IMR-90 (cell line): Measurements from ENCODE around the gene CNDP2. TPM values are rescaled to one million over a fixed set of nuclear protein-coding genes. Genes with fewer than 3 reads are reported as not detected.

Experiments
- ATAC-seq: fragments of 200-7000 bp; cut with Tn5 transposase; 2 replicates; pipeline ENCODE4 v1.9.1; 2020; ENCODE audit warnings: low read depth, mild to moderate bottlenecking, moderate library complexity
- BruUV-seq: library from RNA; stranded (reverse); fragments of 400-500 nt; replicated peaks from 2 replicates; lab custom pipeline; 2021; lab: Mats Ljungman, UMichigan
- CTCF ChIA-PET: fragments of 300-600 bp; formaldehyde crosslinking; extraction: SDS; loops from one replicate; lab custom pipeline; 2021; ENCODE audit warnings: antibody characterized with exemption; lab: Yijun Ruan, JAX
- POLR2A ChIA-PET: fragments of 300-600 bp; sonication (Branson Sonifier 250); formaldehyde crosslinking; loops from one replicate; lab custom pipeline; 2022; ENCODE audit warnings: antibody characterized with exemption; ENCODE audit not compliant: unreplicated experiment; lab: Charles Lee
- DNase-seq: peaks from one replicate; pipeline ENCODE4 v3.0.0; 2013
- H2AFZ ChIP-seq: replicated peaks from 2 replicates; pipeline ENCODE3; 2013; ENCODE audit warnings: low read length, mild to moderate bottlenecking; ENCODE audit not compliant: poor library complexity
- H2AK5ac ChIP-seq: 2 replicates; pipeline ENCODE4 v1.6.1; 2013; ENCODE audit warnings: low read depth, low read length, inconsistent platforms
- H2AK9ac ChIP-seq: replicated peaks from 2 replicates; pipeline ENCODE3; 2013; ENCODE audit warnings: mild to moderate bottlenecking, low read depth, low read length, moderate library complexity; ENCODE audit not compliant: poor library complexity
- H2BK120ac ChIP-seq: 2 replicates; pipeline ENCODE4 v1.6.1; 2013; ENCODE audit warnings: low read depth, low read length, inconsistent platforms
- H2BK15ac ChIP-seq: 3 replicates; pipeline ENCODE4 v1.6.1; 2013; ENCODE audit warnings: low read depth, low read length, inconsistent platforms
- H2BK20ac ChIP-seq: 2 replicates; pipeline ENCODE4 v1.6.1; 2013; ENCODE audit warnings: low read depth, mild to moderate bottlenecking, inconsistent platforms, low read length, moderate library complexity
- H2BK5ac ChIP-seq: 2 replicates; pipeline ENCODE4 v1.6.1; 2013; ENCODE audit warnings: mild to moderate bottlenecking, low read depth, low read length, inconsistent platforms; ENCODE audit not compliant: poor library complexity, severe bottlenecking
- H3K14ac ChIP-seq: replicated peaks from 2 replicates; pipeline ENCODE4 v1.6.1; 2013; ENCODE audit warnings: low read depth, low read length, inconsistent platforms
- H3K18ac ChIP-seq: 2 replicates; pipeline ENCODE4 v1.6.1; 2013; ENCODE audit warnings: low read depth, low read length, control low read depth
- H3K23ac ChIP-seq: 2 replicates; pipeline ENCODE4 v1.6.1; 2013; ENCODE audit warnings: low read depth, low read length, inconsistent platforms
- H3K27ac ChIP-seq: 2 replicates; pipeline ENCODE4 v1.5.1; 2013; ENCODE audit warnings: mild to moderate bottlenecking, control low read depth, low read length; ENCODE audit not compliant: insufficient read depth
- H3K27me3 ChIP-seq: 2 replicates; pipeline ENCODE4 v1.6.1; 2013; ENCODE audit warnings: low read length; ENCODE audit not compliant: control insufficient read depth, insufficient read depth
- H3K36me3 ChIP-seq: 2 replicates; pipeline ENCODE4 v1.6.1; 2013; ENCODE audit warnings: low read length, mixed read lengths; ENCODE audit not compliant: control insufficient read depth, insufficient read depth
- H3K4ac ChIP-seq: 2 replicates; pipeline ENCODE4 v1.6.1; 2013; ENCODE audit warnings: low read depth, low read length, inconsistent platforms
- H3K4me1 ChIP-seq: 2 replicates; pipeline ENCODE4 v1.6.1; 2013; ENCODE audit warnings: low read length, mixed read lengths; ENCODE audit not compliant: control insufficient read depth, insufficient read depth
- H3K4me2 ChIP-seq: 2 replicates; pipeline ENCODE4 v1.6.1; 2013; ENCODE audit warnings: low read depth, mild to moderate bottlenecking, control low read depth, low read length, moderate library complexity
- H3K4me3 ChIP-seq: 2 replicates; pipeline ENCODE4 v1.5.1; 2013; ENCODE audit warnings: low read depth, mild to moderate bottlenecking, control low read depth, low read length, moderate library complexity; ENCODE audit not compliant: insufficient read depth
- H3K56ac ChIP-seq: 2 replicates; pipeline ENCODE4 v1.6.1; 2013; ENCODE audit warnings: low read length, inconsistent platforms; ENCODE audit not compliant: insufficient read depth; ENCODE audit errors: extremely low read depth
- H3K79me1 ChIP-seq, 2 experiments: 2 replicates each; pipeline ENCODE4 v1.6.1; 2013; ENCODE audit warnings: low read length in 2 of 2, inconsistent platforms in 1 of 2, low read depth in 1 of 2
- H3K9ac ChIP-seq: 2 replicates; pipeline ENCODE4 v1.6.1; 2013; ENCODE audit warnings: low read depth, low read length, control low read depth
- H3K9me1 ChIP-seq: 2 replicates; pipeline ENCODE4 v1.6.1; 2013; ENCODE audit warnings: low read length, inconsistent platforms; ENCODE audit not compliant: insufficient read depth
- H3K9me3 ChIP-seq: 2 replicates; pipeline ENCODE4 v1.6.1; 2013; ENCODE audit warnings: low read length; ENCODE audit not compliant: control insufficient read depth, insufficient read depth
- H4K20me1 ChIP-seq: 2 replicates; pipeline ENCODE4 v1.6.1; 2013; ENCODE audit warnings: low read length, inconsistent platforms; ENCODE audit not compliant: insufficient read depth
- H4K5ac ChIP-seq: 2 replicates; pipeline ENCODE4 v1.6.1; 2013; ENCODE audit warnings: mild to moderate bottlenecking, low read depth, low read length, control low read depth
- H4K8ac ChIP-seq, 2 experiments: 2 replicates each; pipeline ENCODE4 v1.6.1; 2013; ENCODE audit warnings: low read depth in 2 of 2, low read length in 2 of 2, control low read depth in 1 of 2, inconsistent platforms in 1 of 2
- H4K91ac ChIP-seq: 2 replicates; pipeline ENCODE4 v1.6.1; 2013; ENCODE audit warnings: low read depth, low read length, inconsistent platforms; ENCODE audit not compliant: insufficient read depth
- BHLHE40 ChIP-seq: fragments of 150-350 bp; IDR thresholded peaks from 2 replicates; pipeline ENCODE4 v1.6.1; 2016; ENCODE audit warnings: mild to moderate bottlenecking, low read depth, low read length
- CEBPB ChIP-seq: IDR thresholded peaks from 2 replicates; pipeline ENCODE4 v1.6.1; 2012; ENCODE audit warnings: low read depth, low read length, improper control_type of control experiment
- CHD1 ChIP-seq: IDR thresholded peaks from 2 replicates; pipeline ENCODE4 v1.6.1; 2012; ENCODE audit warnings: low read depth, low read length, improper control_type of control experiment
- ELK1 ChIP-seq: fragments of 150-350 bp; IDR thresholded peaks from 2 replicates; pipeline ENCODE4 v1.6.1; 2016; ENCODE audit warnings: low read depth, mild to moderate bottlenecking, low read length, moderate library complexity, borderline replicate concordance
- FOS ChIP-seq: fragments of 150-350 bp; IDR thresholded peaks from 2 replicates; pipeline ENCODE4 v1.6.1; 2016; ENCODE audit warnings: low read depth, low read length
- MAFK ChIP-seq: IDR thresholded peaks from 2 replicates; pipeline ENCODE4 v1.6.1; 2012; ENCODE audit warnings: low read depth, low read length, improper control_type of control experiment
- MAZ ChIP-seq: IDR thresholded peaks from 2 replicates; pipeline ENCODE4 v1.6.1; 2012; ENCODE audit warnings: low read depth, mild to moderate bottlenecking, low read length, improper control_type of control experiment, moderate library complexity, borderline replicate concordance
- MXI1 ChIP-seq: IDR thresholded peaks from 2 replicates; pipeline ENCODE4 v1.6.1; 2012; ENCODE audit warnings: low read depth, mild to moderate bottlenecking, low read length, moderate library complexity, borderline replicate concordance
- NFE2L2 ChIP-seq: fragments of 150-350 bp; IDR thresholded peaks from 2 replicates; pipeline ENCODE4 v1.6.1; 2016; ENCODE audit warnings: low read depth, mild to moderate bottlenecking, low read length
- POLR2A ChIP-seq: IDR thresholded peaks from 2 replicates; pipeline ENCODE4 v1.6.1; 2012; ENCODE audit warnings: mild to moderate bottlenecking, low read depth, low read length
- RAD21 ChIP-seq: IDR thresholded peaks from 2 replicates; pipeline ENCODE4 v1.6.1; 2012; ENCODE audit warnings: low read length, improper control_type of control experiment
- RCOR1 ChIP-seq: IDR thresholded peaks from 2 replicates; pipeline ENCODE4 v1.6.1; 2012; ENCODE audit warnings: mild to moderate bottlenecking, low read length, improper control_type of control experiment; ENCODE audit not compliant: insufficient replicate concordance
- RFX5 ChIP-seq: IDR thresholded peaks from 2 replicates; pipeline ENCODE4 v1.8.0; 2012; ENCODE audit warnings: low read depth, mild to moderate bottlenecking, low read length, moderate library complexity
- SMC3 ChIP-seq: fragments of 150-350 bp; IDR thresholded peaks from 2 replicates; pipeline ENCODE4 v1.6.1; 2016; ENCODE audit warnings: low read depth, mild to moderate bottlenecking, antibody characterized with exemption, low read length, moderate library complexity
- WGBS, 2 experiments: methylation state at CpG; one replicate each; pipeline versions ENCODE4 v1.1.5 to v1.1.7; 2013; ENCODE audit warnings: missing lambda C conversion rate in 2 of 2; ENCODE audit not compliant: insufficient read length in 1 of 2; ENCODE audit errors: extremely low coverage in 2 of 2; 5-methylcytosine and 5-hydroxymethylcytosine counted together
- dilution Hi-C: fragments of 300-500 bp; cut with HindIII; formaldehyde crosslinking; loops from one replicate; pipeline ENCODE4 v1.14.3; 2018; ENCODE audit warnings: low sequenced_read_pairs; ENCODE audit not compliant: unreplicated experiment
- in situ Hi-C: fragments of 300-500 bp; cut with MboI; formaldehyde crosslinking; loops from 3 replicates; pipeline ENCODE4 v1.14.3; 2019; ENCODE audit warnings: low sequenced_read_pairs, inconsistent platforms, mixed read lengths
- intact Hi-C: fragments of 100-400 bp; cut with micrococcal nuclease; formaldehyde crosslinking; loops from 2 replicates; pipeline ENCODE4 v1.10.0; 2022
- polyA plus RNA-seq, 3 experiments: library from polyadenylated mRNA; depleted of rRNA; stranded (reverse); fragments of >200 nt; gene quantifications; 2 replicates each; pipeline ENCODE4 v1.2.3, GENCODE V29; 2012; ENCODE audit warnings: low replicate concordance in 1 of 3
- total RNA-seq: library from RNA; depleted of rRNA; stranded (reverse); fragments of >200 nt; gene quantifications from 2 replicates; pipeline ENCODE4 v1.2.3, GENCODE V29; 2012
- TF ChIP-seq, protein P1 (sequence below): conservative IDR thresholded peaks from 2 replicates; pipeline ENCODE4 v1.5.1; 2012; ENCODE audit warnings: mild to moderate bottlenecking, low read depth, low read length, improper control_type of control experiment
- TF ChIP-seq, protein P2 (sequence below): fragments of 150-350 bp; IDR thresholded peaks from 2 replicates; pipeline ENCODE4 v1.6.1; 2017; ENCODE audit warnings: mild to moderate bottlenecking, antibody characterized with exemption, low read length, low read depth

The CNDP2 gene
- total and polyA plus RNA-seq, 2 of the 4 experiments (the other 2 are of a cell fraction), result 52.0 to 67.9 TPM

DNA sequence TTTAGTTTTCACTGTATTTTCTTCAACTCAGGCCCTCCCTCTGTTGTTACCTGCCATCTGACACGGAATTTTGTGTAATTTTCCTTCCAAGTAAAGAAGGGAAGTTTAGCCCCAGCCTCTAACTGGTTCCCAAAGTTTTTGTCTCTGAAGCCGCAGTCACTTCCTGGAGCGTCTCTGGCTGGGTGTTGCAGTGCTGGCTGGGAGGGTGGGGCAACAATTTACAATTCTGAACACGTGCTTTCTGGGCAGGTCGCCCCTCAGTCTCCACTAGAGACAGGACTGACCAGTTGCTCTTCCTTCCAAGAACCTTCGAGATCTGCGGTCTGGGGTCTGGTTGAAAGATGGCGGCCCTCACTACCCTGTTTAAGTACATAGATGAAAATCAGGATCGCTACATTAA, 3.5 kb downstream of the CNDP2 start:
- intact Hi-C loops (loop anchor here (5.0 kb wide), 2 partner anchors 53 to 1848 kb away; no protein-coding TSS in a partner anchor), in situ Hi-C loops (no loop called here), dilution Hi-C loops (no loop called here)
- Histone ChIP-seq H3K27ac (no peak overlapping the region), H3K4me2 (no peak overlapping the region), H3K4me3 (no peak overlapping the region), H3K9me3 (no peaks in the 10 kb centered on the region), H3K4ac (no peak overlapping the region), H2BK20ac (no peak overlapping the region), H2AFZ (no peak overlapping the region), H3K4me1 (peaks cover 5% of the 10 kb centered on the region; the same call in 1 of the 2 replicates), H3K9me1 (peaks cover 4% of the 10 kb centered on the region; the same call in 1 of the 2 replicates), H3K18ac (no peak overlapping the region), H3K79me1 (peaks cover 16 to 27% of the 10 kb centered on the region in 2 experiments), H4K20me1 (no peaks in the 10 kb centered on the region), H3K27me3 (no peaks in the 10 kb centered on the region), H3K36me3 (peaks cover 24% of the 10 kb centered on the region), H4K91ac (no peak overlapping the region), H3K56ac (no peak overlapping the region), H2BK15ac (no peak overlapping the region), H2AK5ac (no peak overlapping the region), H2BK120ac (no peak overlapping the region), H3K14ac (no peak overlapping the region), H2BK5ac (no peak overlapping the region), H3K23ac (no peak overlapping the region), H3K9ac (no peak overlapping the region), H2AK9ac (no peak overlapping the region), H4K8ac (no peak overlapping the region), H4K5ac (no peak overlapping the region)
- TF ChIP-seq FOS (no peak), CHD1 (no peak), SMC3 (no peak), ELK1 (no peak), RAD21 (no peak), MAZ (no peak), MAFK (no peak), NFE2L2 (no peak), POLR2A (no peak), BHLHE40 (no peak), RCOR1 (no peak), RFX5 (no peak), CEBPB (no peak), MXI1 (no peak)
- TF ChIP-seq, protein P1, sequence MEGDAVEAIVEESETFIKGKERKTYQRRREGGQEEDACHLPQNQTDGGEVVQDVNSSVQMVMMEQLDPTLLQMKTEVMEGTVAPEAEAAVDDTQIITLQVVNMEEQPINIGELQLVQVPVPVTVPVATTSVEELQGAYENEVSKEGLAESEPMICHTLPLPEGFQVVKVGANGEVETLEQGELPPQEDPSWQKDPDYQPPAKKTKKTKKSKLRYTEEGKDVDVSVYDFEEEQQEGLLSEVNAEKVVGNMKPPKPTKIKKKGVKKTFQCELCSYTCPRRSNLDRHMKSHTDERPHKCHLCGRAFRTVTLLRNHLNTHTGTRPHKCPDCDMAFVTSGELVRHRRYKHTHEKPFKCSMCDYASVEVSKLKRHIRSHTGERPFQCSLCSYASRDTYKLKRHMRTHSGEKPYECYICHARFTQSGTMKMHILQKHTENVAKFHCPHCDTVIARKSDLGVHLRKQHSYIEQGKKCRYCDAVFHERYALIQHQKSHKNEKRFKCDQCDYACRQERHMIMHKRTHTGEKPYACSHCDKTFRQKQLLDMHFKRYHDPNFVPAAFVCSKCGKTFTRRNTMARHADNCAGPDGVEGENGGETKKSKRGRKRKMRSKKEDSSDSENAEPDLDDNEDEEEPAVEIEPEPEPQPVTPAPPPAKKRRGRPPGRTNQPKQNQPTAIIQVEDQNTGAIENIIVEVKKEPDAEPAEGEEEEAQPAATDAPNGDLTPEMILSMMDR, result no peak
- TF ChIP-seq, protein P2, sequence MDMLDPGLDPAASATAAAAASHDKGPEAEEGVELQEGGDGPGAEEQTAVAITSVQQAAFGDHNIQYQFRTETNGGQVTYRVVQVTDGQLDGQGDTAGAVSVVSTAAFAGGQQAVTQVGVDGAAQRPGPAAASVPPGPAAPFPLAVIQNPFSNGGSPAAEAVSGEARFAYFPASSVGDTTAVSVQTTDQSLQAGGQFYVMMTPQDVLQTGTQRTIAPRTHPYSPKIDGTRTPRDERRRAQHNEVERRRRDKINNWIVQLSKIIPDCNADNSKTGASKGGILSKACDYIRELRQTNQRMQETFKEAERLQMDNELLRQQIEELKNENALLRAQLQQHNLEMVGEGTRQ, result no peak
- ATAC-seq, result no peak
- no TSS peak for BruUV-seq
- POLR2A ChIA-PET, result no interaction called here
- no peak for DNase-seq
- CTCF ChIA-PET, result interaction anchor here (0.7 kb wide), 1 partner anchor 52 kb away, joined by 4 read pairs; no protein-coding TSS in a partner anchor
- WGBS, 2 experiments, result 65% methylated on average over 2 of the region's 9 CpGs; no CpG with 5 or more reads in 1 of the 2 experiments
